HG02571 (cell line): Measurements from ENCODE around the gene TCEAL8.

ENCODE experiments used
- ATAC-seq: cut with Tn5 transposase; IDR thresholded peaks from one replicate; pipeline ENCODE4 v1.9.1; 2021; ENCODE audit warnings: mild to moderate bottlenecking, moderate library complexity; ENCODE audit not compliant: unreplicated experiment

The TCEAL8 gene

GRCh38 chrX:103215425-103215991 is 39.4 kb downstream of the TCEAL8 start:
- ATAC-seq, result peak; percentile 9

GRCh38 chrX:103214870-103215424 is 40.0 kb downstream of the TCEAL8 start, which contains the start of gene BEX4:
BEX4 (plus strand) TSS chrX:103215108; CDS start chrX:103216154, 1,046 bp downstream.
- ATAC-seq, result peak; percentile 93

- ATAC-seq, result no peak
Measured at GRCh38 chrX:103212749-103213457, 42.1 kb downstream of the TCEAL8 start.

GRCh38 chrX:103211012-103211715 is 43.8 kb downstream of the TCEAL8 start:
- ATAC-seq, result no peak

- no peak for ATAC-seq
Measured at GRCh38 chrX:103210056-103210455, 44.9 kb downstream of the TCEAL8 start.
